GM21390 (cell line): ENCODE measurements around the gene DGCR8.
"Not testable (repeated sequence)": the region's sequence is repeated elsewhere in the genome, so short reads cannot be mapped to it uniquely, and the experiment has no call there.

Experiments used
- ATAC-seq: cut with Tn5 transposase; IDR thresholded peaks from one replicate; pipeline ENCODE4 v1.9.1; 2021; ENCODE audit not compliant: unreplicated experiment

The DGCR8 gene

DNA sequence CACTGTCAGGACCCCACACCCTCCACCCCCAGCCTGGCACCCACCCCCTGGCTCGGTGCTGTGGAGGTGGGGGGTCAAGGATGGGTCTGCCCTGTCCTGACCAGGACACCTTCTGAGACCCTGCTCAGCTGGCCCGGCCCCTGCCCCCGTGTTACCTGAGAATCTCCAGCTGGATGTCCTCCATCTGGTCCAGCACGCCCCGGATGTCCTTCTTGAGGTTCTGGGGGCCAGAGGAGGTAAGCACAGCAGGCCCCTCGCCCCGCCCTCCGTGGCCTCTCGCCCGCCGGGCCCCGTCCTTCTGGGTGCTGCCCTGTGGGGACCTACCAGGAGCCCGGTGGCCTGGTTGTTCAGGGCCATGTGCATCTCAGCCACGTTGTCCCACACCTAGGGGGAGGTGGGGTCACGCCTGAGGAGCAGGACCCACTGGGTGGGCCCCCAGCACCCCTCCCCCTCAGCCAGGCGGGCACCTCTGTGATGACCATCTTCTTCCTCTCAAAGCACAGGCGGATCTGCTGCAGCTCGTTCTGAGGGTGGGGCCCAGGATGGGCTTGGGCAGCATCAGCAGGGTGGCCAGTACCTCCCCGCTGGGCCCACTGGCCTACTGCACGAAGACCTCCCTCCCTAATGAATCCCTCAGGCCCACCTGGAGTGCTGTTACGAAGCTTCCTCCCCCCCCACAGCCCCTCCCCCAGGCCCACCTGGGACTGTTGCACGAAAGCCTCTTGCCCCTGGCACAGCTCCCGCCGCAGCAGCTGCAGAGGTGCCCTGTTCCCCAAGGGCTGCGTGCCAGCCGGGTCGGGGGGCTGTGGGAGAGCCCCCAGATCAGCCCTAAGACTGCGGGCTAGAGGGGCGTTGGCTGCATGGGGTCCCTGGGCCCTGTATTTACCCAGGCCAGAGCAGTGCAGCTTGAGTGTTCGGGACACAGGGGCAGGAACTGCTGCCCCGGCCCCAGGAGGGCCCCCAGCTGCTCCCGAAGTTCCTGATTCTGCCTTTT lies 69.5 kb downstream of the DGCR8 start:
- no peak for ATAC-seq

DNA sequence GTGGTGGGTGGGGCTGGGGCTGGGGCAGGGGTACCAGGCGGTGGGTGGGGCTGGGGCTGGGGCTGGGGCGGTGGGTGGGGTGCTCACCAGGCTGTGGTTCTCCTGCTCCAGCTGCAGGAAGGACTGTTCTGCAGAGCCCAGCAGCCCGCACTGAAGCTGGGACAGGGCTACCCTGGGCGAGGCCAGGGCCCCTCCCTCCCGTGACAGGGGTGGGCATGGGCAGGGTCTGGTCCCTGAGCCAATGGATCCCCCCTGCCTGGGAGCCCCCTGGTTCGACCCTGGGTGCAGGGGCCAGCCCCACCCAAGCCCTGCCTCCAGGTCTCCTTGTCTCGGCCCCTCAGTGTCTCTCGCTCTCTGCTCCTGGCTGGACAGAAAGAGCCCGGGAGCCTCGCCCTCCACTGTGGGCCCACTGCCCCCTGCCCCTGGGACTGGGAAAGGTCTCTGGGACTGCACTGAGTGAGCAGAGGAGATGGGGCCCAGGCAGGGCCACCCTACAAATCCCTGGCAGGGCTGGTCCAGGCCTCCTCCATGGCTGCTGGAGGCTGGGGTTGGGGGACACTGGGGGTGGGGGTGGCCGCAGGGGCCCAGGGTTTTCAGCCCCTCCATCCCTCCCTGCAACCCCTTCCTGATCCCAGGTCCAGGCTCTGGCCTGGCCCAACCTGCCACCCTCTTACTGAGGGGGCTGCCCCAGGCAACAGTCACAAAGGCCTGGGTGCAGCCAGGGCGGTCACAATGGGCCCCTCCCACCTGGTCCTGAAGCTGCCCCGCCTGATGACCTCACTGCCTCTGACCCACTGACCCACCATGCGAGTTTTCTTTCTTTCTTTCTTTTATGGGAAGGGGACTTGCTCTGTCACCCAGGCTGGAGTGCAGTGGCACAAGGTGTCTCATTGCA lies 70.6 kb downstream of the DGCR8 start, which contains the start of gene CCDC188:
Gene CCDC188, minus strand, starts transcription at position 675 of the 895 bp plus-strand sequence. Its CDS starts 69 bp downstream, at position 606.
- no peak for ATAC-seq

DNA sequence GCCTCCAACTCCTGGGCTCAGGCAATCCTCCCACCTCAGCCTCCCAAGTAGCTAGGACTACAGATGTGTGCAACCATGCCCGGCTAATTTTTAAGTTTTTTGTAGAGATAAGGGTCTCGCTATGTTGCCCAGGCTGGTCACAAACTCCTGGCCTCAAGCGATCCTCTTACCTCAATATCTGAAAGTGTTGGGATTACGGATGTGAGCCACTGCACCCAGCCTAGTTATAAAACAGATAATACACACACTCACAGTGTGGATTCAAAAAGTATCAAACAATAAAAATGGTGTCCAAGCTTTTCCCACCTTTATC lies 71.2 kb downstream of the DGCR8 start:
- no peak for ATAC-seq

- no peak for ATAC-seq
Measured at GRCh38 chr22:20152464-20152890, 72.4 kb downstream of the DGCR8 start.

GRCh38 chr22:20153945-20154344 lies 73.9 kb downstream of the DGCR8 start:
- ATAC-seq: no peak

DNA sequence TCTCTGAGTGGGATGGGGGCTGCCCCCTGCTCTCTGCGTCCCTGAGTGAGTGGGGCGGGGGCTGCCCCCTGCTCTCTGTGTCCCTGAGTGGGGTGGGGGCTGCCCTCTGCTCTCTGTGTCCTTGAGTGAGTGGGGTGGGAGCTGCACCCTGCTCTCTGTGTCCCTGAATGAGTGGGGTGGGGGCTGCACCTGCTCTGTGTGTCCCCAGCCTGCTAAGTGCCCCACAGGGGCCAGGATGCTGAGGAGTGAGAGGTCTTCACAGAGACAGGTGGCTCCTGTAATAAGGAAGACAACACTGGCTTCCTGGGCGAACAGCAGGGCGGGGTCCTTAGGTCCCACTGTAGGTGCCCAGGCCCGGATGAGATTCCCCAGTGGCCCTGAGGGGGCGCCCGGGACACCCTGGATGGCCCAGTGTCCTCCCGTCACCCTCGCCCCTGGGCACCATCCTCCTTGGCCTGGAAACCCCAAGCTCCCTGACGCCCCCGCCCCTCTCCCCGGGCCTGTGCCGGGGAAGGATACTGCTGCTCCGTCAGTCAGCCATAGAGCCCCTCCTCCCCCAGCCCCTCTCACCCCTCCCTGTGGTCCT lies 74.7 kb downstream of the DGCR8 start:
- no peak for ATAC-seq

GRCh38 chr22:20155330-20156041 lies 75.4 kb downstream of the DGCR8 start:
- ATAC-seq: no peak

DNA sequence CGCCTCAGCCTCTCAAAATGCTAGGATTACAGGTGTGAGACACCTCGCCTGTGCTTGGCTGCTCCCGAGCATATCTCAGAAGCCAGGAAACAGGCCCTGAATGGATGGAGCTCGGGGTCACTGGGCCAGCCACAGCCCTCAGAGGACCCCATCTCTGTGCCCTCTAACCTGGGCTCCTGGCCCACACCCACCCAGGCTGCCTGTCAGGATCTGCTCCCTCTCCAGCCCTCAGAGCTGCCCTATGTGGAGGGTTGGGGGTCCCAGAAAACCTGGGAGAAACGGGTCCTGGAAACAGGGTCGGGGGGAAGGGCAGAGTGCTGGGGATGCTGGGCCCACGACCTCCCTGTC lies 76.0 kb downstream of the DGCR8 start:
- ATAC-seq: no peak

GRCh38 chr22:20156611-20157429 lies 76.8 kb downstream of the DGCR8 start:
- ATAC-seq: no peak

DNA sequence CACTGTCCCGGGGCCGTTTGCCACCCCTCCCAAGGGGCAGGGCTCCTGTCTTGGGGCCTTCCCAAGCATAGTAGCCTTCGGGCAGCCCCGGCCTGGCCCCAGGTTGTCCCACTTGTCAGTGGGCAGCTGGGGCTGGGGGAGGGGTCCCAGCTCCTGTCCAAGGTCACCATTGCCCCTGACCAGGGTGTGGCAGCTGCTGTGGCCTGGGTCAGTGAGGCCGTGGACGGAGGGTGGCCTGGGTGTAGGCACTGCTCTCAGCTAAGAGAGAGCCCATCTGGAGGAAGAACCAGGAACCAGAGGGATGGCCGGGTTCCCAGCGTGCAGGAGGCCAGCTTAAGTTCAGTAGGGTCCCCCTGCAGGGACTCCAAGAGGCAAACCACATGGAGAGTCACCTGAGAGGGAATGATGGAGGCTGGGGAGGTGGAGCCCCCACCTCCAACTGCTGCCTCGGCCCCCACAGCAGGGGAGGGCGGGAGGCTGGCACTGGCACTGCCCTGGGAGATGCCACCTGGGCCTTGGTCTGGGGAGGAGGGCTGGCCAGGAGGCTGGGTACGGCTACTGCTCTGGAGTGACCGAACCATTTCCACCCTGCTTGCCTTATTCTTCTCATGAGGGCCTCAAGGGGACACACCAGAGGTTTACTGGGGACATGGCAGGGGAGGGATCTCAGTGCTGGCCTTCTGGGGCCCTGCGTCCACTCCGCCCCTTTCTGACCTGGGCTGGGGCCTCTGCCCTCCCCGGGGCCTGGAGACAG lies 77.6 kb downstream of the DGCR8 start:
- ATAC-seq: no peak

- no peak for ATAC-seq
Measured at GRCh38 chr22:20158391-20159036, 78.5 kb downstream of the DGCR8 start.

- ATAC-seq: no peak
Measured at GRCh38 chr22:20159076-20159475, 79.0 kb downstream of the DGCR8 start.

GRCh38 chr22:20159531-20159930 lies 79.5 kb downstream of the DGCR8 start:
- not testable (repeated sequence) for ATAC-seq

GRCh38 chr22:20160041-20160440 lies 80.0 kb downstream of the DGCR8 start:
- ATAC-seq: no peak
